Cardiac muscle cell (in vitro differentiated cells and primary cell): Measurements from ENCODE around the gene ZNF668. TPM values are rescaled to one million over a fixed set of nuclear protein-coding genes. Genes with fewer than 3 reads are reported as not detected.

ENCODE experiments used
- DNase-seq, 2 donors: peaks; one replicate each; pipeline versions ENCODE4 v3.0.0 to v3.0.0-alpha.2; 2010 to 2017; ENCODE audit warnings: low read depth in 1 of 2, low spot score in 1 of 2
- H3K27ac ChIP-seq: fragments of 200-600 bp; sonication (generic); 2 replicates; pipeline ENCODE4 v1.5.1; 2016
- H3K27me3 ChIP-seq: fragments of 200-600 bp; sonication (generic); 2 replicates; pipeline ENCODE4 v1.6.0; 2016; ENCODE audit warnings: control low read depth
- H3K36me3 ChIP-seq: fragments of 200-600 bp; sonication (generic); 2 replicates; pipeline ENCODE4 v1.5.1; 2016; ENCODE audit warnings: control low read depth
- H3K4me1 ChIP-seq: fragments of 200-600 bp; sonication (generic); 2 replicates; pipeline ENCODE4 v1.8.1; 2017; ENCODE audit warnings: low read depth, mild to moderate bottlenecking, mixed run types
- H3K4me3 ChIP-seq: fragments of 200-600 bp; sonication (generic); 2 replicates; pipeline ENCODE4 v1.5.1; 2016; ENCODE audit warnings: mild to moderate bottlenecking
- H3K9me3 ChIP-seq: fragments of 200-600 bp; sonication (generic); 2 replicates; pipeline ENCODE4 v1.5.1; 2017; ENCODE audit warnings: low read depth, mild to moderate bottlenecking, control low read depth
- CTCF ChIP-seq: IDR thresholded peaks from 2 replicates; pipeline ENCODE4 v1.5.1; 2012; ENCODE audit warnings: low read depth, mild to moderate bottlenecking, low read length
- polyA plus RNA-seq: library from polyadenylated mRNA; unstranded; fragments of >200 nt; fragmentation: Nextera tagmentation; extraction: Ambion mirVana; gene quantifications from 2 replicates; pipeline ENCODE4 v1.2.1, GENCODE V29; 2016
- total RNA-seq: library from RNA; depleted of rRNA; stranded (reverse); fragments of >200 nt; gene quantifications from 2 replicates; pipeline ENCODE4 v1.2.3, GENCODE V29; 2016

ZNF668 gene
- total and polyA plus RNA-seq, 2 experiments from 2014 or later: 10.0 to 16.2 TPM

- peaks cover 5% of the 10 kb centered on the region for H3K36me3 ChIP-seq
- no peak overlapping the region for H3K27ac ChIP-seq
- no peaks in the 10 kb centered on the region for H3K4me1 ChIP-seq
- H3K9me3 ChIP-seq: no peaks in the 10 kb centered on the region
- TF ChIP-seq CTCF: no peak
- no peak overlapping the region for H3K4me3 ChIP-seq
- no peaks in the 10 kb centered on the region for H3K27me3 ChIP-seq
- DNase-seq: no peak
These were observed 30.7 kb downstream of the ZNF668 start for GRCh38 chr16:31043352-31043751.

- Histone ChIP-seq H3K27ac (no peak overlapping the region), H3K27me3 (no peaks in the 10 kb centered on the region), H3K9me3 (no peaks in the 10 kb centered on the region), H3K36me3 (peaks cover 5% of the 10 kb centered on the region), H3K4me3 (no peak overlapping the region), H3K4me1 (no peaks in the 10 kb centered on the region)
- DNase-seq: no peak
- TF ChIP-seq CTCF: no peak
These were observed 31.2 kb downstream of the ZNF668 start for GRCh38 chr16:31042866-31043265.

- H3K4me3 ChIP-seq: no peak overlapping the region
- DNase-seq: no peak
- no peaks in the 10 kb centered on the region for H3K4me1 ChIP-seq
- H3K9me3 ChIP-seq: no peaks in the 10 kb centered on the region
- TF ChIP-seq CTCF: no peak
- H3K27me3 ChIP-seq: no peaks in the 10 kb centered on the region
- H3K36me3 ChIP-seq: peaks cover 8% of the 10 kb centered on the region
- no peak overlapping the region for H3K27ac ChIP-seq
These were observed 35.0 kb downstream of the ZNF668 start for GRCh38 chr16:31038993-31039392.

- TF ChIP-seq CTCF: no peak
- Histone ChIP-seq H3K4me3 (no peak overlapping the region), H3K36me3 (peaks cover 8% of the 10 kb centered on the region), H3K27me3 (no peaks in the 10 kb centered on the region), H3K27ac (no peak overlapping the region), H3K9me3 (no peaks in the 10 kb centered on the region), H3K4me1 (no peaks in the 10 kb centered on the region)
- DNase-seq: no peak
These were observed 37.3 kb downstream of the ZNF668 start for GRCh38 chr16:31036691-31037090.

DNA sequence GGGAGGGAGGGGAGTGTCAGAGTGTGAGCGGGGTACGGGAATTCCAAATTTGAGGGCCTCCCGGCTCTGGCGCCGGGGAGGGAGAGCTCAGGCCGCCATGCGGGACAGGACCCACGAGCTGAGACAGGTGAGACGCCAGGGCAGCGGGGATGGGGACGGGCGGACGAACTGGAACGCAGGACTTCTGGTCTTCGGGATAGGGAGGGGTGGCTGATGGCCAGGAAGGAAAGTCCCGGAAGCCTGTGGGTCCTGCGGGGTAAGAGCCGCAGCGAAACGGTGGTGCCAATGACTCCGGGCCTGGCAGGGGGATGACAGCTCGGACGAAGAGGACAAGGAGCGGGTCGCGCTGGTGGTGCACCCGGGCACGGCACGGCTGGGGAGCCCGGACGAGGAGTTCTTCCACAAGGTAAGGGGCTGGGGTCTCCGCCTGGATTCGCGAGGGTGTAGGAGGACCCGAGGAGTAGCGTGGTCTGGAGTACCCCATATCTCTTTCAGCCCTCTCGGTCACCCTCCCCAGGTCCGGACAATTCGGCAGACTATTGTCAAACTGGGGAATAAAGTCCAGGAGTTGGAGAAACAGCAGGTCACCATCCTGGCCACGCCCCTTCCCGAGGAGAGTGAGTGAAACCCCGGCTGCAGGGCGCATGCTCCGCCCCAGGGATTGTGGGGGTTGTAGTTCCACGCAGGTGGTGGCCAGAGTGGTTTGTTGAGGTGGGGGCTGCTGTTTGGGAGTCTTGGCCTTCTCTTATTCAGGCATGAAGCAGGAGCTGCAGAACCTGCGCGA, 40.1 kb downstream of the ZNF668 start:
- Histone ChIP-seq H3K9me3 (no peaks in the 10 kb centered on the region), H3K27ac (peak overlapping the region; percentile 87), H3K4me1 (no peaks in the 10 kb centered on the region), H3K36me3 (peaks cover 3% of the 10 kb centered on the region), H3K27me3 (no peaks in the 10 kb centered on the region), H3K4me3 (peak overlapping the region; percentile 75)
- peak; percentile 83 to 88 for DNase-seq
- no peak for TF ChIP-seq CTCF
